Measurements from ENCODE around the gene ZMYND8. TPM values are rescaled to one million over a fixed set of nuclear protein-coding genes. Genes with fewer than 3 reads are reported as not detected.
"Not testable (repeated sequence)": the region's sequence is repeated elsewhere in the genome, so short reads cannot be mapped to it uniquely, and the experiment has no call there.

ZMYND8 gene
- total RNA-seq, 4 donors from 2014 or later, result 48.5 to 169 (median 54.1) TPM

DNA sequence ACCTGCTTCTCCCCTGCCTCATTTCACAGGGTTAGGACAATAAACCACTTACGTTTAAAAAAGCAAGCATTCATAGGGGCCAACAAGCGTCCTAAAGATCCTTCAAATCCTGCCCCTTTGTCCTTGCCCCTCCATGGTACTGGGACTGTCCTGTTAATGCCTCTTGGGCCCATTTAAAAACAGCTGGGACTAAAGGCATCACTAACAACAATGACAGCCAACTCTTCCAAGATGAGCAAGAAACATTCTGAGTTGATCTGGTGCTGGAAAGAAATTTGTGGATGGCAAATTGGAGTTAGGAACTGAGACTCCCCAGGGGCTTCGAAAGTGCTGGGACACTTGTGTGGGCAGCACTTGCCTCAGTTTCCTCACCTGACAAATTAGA, 93.4 kb downstream of the ZMYND8 start:
- no peak for DNase-seq (ENCODE audit: low spot score in 2 of 2)
- Histone ChIP-seq H3K27me3 (no peaks in the 10 kb centered on the region), H3K4me3 (no peak overlapping the region), H3K36me3 (peaks cover 47% of the 10 kb centered on the region), H3K4me1 (peaks cover 19% of the 10 kb centered on the region), H3K9me3 (no peaks in the 10 kb centered on the region), H3K27ac (no peak overlapping the region)
- 89% methylated on average over 3 of the region's 3 CpGs for WGBS
- TF ChIP-seq POLR2AphosphoS5 (IDR thresholded peaks at IDR 0.05) (no peak), POLR2A (IDR thresholded peaks at IDR 0.05) (no peak), EP300 (IDR thresholded peaks at IDR 0.05) (no peak)
- TF ChIP-seq, protein P1, sequence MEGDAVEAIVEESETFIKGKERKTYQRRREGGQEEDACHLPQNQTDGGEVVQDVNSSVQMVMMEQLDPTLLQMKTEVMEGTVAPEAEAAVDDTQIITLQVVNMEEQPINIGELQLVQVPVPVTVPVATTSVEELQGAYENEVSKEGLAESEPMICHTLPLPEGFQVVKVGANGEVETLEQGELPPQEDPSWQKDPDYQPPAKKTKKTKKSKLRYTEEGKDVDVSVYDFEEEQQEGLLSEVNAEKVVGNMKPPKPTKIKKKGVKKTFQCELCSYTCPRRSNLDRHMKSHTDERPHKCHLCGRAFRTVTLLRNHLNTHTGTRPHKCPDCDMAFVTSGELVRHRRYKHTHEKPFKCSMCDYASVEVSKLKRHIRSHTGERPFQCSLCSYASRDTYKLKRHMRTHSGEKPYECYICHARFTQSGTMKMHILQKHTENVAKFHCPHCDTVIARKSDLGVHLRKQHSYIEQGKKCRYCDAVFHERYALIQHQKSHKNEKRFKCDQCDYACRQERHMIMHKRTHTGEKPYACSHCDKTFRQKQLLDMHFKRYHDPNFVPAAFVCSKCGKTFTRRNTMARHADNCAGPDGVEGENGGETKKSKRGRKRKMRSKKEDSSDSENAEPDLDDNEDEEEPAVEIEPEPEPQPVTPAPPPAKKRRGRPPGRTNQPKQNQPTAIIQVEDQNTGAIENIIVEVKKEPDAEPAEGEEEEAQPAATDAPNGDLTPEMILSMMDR (IDR thresholded peaks at IDR 0.05), result no peak

DNA sequence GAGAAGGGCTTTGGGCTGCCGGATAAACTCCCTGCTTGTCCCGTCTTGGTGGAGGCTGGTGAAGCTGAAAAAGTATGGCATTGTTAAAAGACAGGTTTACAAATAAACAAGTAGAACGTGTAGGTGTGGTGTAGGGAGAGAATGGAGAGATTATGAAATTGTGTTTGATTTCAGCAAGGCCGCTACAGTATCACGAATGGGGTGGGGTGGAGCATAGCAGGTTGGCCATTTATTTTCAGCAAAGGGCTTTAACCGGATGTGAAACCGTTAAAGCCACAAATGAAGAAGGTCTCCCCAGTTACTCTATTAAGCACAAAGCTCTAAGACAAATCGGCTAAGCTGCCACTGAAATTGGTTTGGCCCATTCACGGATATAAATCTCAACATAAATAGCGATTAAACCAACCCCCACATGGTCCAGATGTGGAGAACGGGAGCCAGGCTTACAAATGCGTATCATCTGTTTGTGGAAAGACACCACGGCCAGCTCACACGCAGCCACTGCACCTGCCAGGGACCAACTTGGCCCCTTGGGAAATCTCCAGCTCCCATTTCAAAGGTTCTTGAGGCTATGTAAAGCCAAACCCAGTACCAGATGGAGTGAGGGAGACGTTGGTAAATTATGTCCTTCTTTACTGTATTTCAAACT, 94.0 kb downstream of the ZMYND8 start:
- Histone ChIP-seq H3K4me1 (peaks cover 20% of the 10 kb centered on the region), H3K4me3 (no peak overlapping the region), H3K27ac (no peak overlapping the region), H3K9me3 (no peaks in the 10 kb centered on the region), H3K27me3 (no peaks in the 10 kb centered on the region), H3K36me3 (peaks cover 41% of the 10 kb centered on the region)
- TF ChIP-seq, protein P1 (IDR thresholded peaks at IDR 0.05), result no peak
- TF ChIP-seq EP300 (IDR thresholded peaks at IDR 0.05) (no peak), POLR2AphosphoS5 (IDR thresholded peaks at IDR 0.05) (no peak), POLR2A (IDR thresholded peaks at IDR 0.05) (no peak)
- DNase-seq (ENCODE audit: low spot score in 2 of 2), result no peak
- WGBS, result 72% methylated on average over 15 of the region's 15 CpGs

DNA sequence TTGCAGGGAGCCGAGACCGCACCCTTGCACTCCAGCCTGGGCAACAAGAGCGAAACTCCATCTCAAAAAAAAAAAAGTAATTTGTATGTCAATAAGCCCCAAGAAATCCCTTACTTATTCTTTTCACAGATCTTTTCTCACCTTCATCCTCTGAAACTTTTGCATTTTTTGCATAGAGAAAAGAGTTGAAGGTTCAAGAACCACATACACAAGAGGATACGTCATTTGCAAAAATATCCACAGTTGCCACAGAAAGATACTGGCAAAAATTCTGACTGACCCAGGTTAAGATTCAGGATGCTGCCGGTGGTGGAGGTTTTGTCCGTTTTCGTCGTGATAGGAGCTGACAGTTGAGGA, 94.5 kb downstream of the ZMYND8 start:
- 97% methylated on average over 8 of the region's 8 CpGs for WGBS
- Histone ChIP-seq H3K4me3 (no peak overlapping the region), H3K27ac (no peak overlapping the region), H3K4me1 (peaks cover 20% of the 10 kb centered on the region), H3K9me3 (no peaks in the 10 kb centered on the region), H3K27me3 (no peaks in the 10 kb centered on the region), H3K36me3 (peaks cover 38% of the 10 kb centered on the region)
- TF ChIP-seq POLR2A (IDR thresholded peaks at IDR 0.05) (no peak), EP300 (IDR thresholded peaks at IDR 0.05) (no peak), POLR2AphosphoS5 (IDR thresholded peaks at IDR 0.05) (no peak)
- TF ChIP-seq, protein P1 (IDR thresholded peaks at IDR 0.05), result no peak
- no peak for DNase-seq (ENCODE audit: low spot score in 2 of 2)

DNA sequence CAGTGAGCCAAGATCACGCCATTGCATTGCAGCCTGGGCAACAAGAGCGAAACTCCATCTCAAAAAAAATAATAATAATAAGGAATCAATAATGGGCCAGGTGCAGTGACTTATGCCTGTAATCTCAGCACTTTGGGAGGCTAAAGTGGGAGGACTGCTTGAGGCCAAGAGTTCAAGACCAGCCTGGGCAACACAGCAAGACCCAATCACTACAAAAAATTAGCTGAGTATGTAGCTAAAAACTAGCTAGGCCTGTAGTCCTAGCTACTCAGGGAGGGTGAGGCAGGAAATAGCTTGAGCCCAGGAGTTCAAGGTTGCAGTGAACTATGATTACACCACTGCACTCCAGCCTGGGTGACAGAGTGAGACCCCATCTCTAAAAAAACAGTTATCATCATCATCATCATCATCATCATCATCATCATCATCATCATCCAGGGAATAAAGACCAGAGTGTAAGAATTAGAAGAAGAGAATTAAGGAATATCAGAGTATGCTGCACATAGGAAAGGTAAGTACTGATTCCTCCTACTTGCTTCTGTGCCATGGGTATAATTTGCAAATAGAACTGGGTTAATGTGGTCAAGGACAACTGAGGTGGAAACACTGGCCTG, 95.2 kb downstream of the ZMYND8 start:
- not testable (repeated sequence) for DNase-seq (ENCODE audit: low spot score in 2 of 2); H3K4me3 ChIP-seq; H3K9me3 ChIP-seq; H3K27ac ChIP-seq; H3K27me3 ChIP-seq
- WGBS, result 95% methylated on average over 2 of the region's 2 CpGs
- Histone ChIP-seq H3K36me3 (peaks cover 38% of the 10 kb centered on the region), H3K4me1 (peaks cover 20% of the 10 kb centered on the region)

DNA sequence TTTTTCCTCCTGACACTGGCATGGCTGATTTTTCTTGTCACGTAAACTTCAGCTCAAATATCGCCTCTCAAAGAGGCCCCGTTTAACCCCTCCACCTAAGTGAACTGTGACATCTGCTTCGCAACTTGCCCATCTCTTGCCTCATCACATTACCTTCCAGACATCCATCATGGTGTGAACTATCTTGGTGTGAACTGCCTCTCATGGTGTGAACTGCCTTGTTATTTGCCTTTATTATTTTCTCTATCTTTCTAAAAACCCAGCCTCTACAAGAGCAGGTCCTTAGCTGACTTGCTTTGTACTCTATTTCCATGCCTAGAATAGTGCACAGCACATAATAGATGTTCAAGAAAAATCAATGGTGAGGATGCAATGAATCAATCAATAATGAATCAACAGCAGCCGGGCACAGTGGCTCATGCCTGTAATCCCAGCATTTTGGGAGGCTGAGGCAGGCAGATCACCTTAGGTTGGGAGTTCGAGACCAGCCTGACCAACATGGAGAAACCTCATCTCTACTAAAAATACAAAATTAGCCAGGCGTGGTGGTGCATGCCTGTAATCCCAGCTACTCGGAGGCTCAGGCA, 95.9 kb downstream of the ZMYND8 start:
- H3K4me3 ChIP-seq; H3K27me3 ChIP-seq; H3K9me3 ChIP-seq; H3K27ac ChIP-seq; DNase-seq (ENCODE audit: low spot score in 2 of 2): not testable (repeated sequence)
- WGBS, result 98% methylated on average over 8 of the region's 8 CpGs
- Histone ChIP-seq H3K36me3 (peaks cover 38% of the 10 kb centered on the region), H3K4me1 (peaks cover 20% of the 10 kb centered on the region)

DNA sequence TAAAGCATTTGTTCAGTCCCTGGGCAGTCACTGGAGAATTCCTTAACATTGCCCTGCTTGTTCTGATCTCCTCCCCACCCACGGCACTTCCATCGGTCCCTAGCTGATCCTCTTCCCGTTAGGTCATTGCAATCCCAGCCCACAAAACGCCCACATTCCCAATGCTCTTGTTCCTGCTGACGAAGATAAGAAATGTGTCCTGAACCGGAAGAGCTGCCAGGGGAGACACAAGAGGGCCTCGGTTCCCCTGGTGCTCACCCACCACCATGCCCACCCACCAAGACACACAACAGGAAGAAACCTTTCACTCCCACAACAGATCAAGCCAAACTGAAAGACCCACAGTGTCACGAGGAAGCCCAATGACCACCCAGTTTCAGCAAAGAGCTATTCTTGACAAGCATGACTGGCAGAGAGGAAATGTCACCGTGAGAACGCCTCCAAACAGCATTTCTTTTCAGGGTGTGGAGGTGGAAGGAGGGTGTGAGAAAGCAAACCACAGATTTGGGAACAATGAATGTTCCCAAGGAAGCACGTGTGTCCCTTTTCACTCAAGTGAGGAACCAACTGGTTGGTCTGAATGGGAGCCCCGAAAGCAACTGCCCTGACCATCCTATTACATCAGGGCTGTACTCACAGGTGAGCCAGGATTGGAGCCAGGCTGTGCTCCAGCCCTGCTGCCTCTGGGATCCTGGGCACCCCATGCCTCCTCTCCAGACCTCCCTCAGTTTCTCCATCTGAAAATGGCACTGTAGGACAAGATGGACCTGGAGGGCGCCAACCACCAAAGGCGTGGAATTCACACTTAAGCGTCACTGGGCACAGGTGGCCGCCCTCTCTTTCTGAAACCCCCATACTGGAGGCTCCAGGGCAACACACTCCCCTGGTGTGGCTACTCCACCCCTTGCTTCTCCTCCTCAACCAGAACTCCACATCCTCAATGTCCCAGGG, 97.5 kb downstream of the ZMYND8 start:
- 67% methylated on average over 16 of the region's 16 CpGs for WGBS

More for the DNA sequence above, 97.5 kb downstream of the ZMYND8 start:
- Histone ChIP-seq H3K9me3 (no peaks in the 10 kb centered on the region), H3K27ac (peak overlapping the region; percentile 73), H3K27me3 (no peaks in the 10 kb centered on the region), H3K4me1 (peaks cover 20% of the 10 kb centered on the region), H3K36me3 (peaks cover 43% of the 10 kb centered on the region), H3K4me3 (no peak overlapping the region)
- TF ChIP-seq POLR2A (IDR thresholded peaks at IDR 0.05) (no peak), POLR2AphosphoS5 (IDR thresholded peaks at IDR 0.05) (no peak), EP300 (IDR thresholded peaks at IDR 0.05) (no peak)
- DNase-seq (ENCODE audit: low spot score in 2 of 2), result no peak
